ENCODE measurements around the gene DYNLT2.

DYNLT2 gene

DNA sequence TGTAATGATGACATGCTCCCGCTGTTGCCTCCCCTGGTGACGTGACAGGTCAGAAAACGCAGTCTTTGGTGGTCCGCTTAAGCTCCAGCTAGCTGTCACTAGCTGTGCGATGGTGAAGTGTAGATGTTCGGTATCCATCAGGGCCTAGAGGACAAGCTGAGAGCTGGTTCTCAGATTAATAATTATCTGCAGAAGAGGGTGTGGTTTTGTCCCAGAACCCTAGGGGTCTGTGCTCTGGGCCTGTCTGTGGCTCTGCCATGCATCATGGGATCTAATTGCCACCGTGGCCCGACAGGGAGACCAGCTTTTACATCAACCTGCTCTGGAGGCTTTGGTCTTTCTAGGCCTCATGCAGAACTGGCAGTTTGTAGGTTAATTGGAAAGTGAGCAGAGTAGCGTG, 34.2 kb upstream of the DYNLT2 start:
- Histone ChIP-seq H3K27me3 (ENCODE audit: control insufficient read depth in 3 of 3, insufficient read depth in 3 of 3, low read depth in 1 of 3, low read length in 3 of 3) (no peaks in the 10 kb centered on the region), H3K23ac (ENCODE audit: low read depth, low read length, poor library complexity) (no peak overlapping the region), H3K9ac (ENCODE audit: low read depth, low read length, poor library complexity) (no peak overlapping the region), H4K8ac (ENCODE audit: low read depth, low read length) (no peak overlapping the region), H2BK120ac (ENCODE audit: low read depth, low read length) (no peak overlapping the region), H4K91ac (ENCODE audit: low read depth, low read length, poor library complexity) (no peak overlapping the region), H3K14ac (ENCODE audit: low read length) (no peak overlapping the region), H2BK5ac (ENCODE audit: low read length) (no peak overlapping the region), H2BK15ac (ENCODE audit: low read length) (no peak overlapping the region), H3K4ac (ENCODE audit: low read length) (no peak overlapping the region), H3K4me2 (ENCODE audit: insufficient read depth, low read length, poor library complexity, severe bottlenecking) (no peak overlapping the region), H3K4me1 (ENCODE audit: control insufficient read depth in 2 of 2, insufficient read depth in 1 of 2, low read depth in 1 of 2, low read length in 2 of 2) (peaks cover 0 to 2% of the 10 kb centered on the region in 2 donors), H2AFZ (ENCODE audit: low read length) (no peak overlapping the region), H3K27ac (replicated peaks; ENCODE audit: low read length) (no peak overlapping the region), H3K9me3 (replicated peaks in 1 of 2; ENCODE audit: control insufficient read depth in 2 of 2, insufficient read depth in 1 of 2, low read depth in 1 of 2, low read length in 2 of 2) (peaks cover 0 to 4% of the 10 kb centered on the region in 2 donors), H2AK5ac (ENCODE audit: low read depth, low read length) (no peak overlapping the region), H2BK12ac (ENCODE audit: low read length) (no peak overlapping the region), H3K79me1 (ENCODE audit: low read depth, low read length) (no peaks in the 10 kb centered on the region), H3K4me3 (ENCODE audit: low read length in 2 of 2) (no peak overlapping the region), H3K36me3 (replicated peaks in 1 of 2; ENCODE audit: control insufficient read depth in 2 of 2, insufficient read depth in 2 of 2, low read length in 2 of 2) (peaks cover 0 to 14% of the 10 kb centered on the region in 2 donors), H3K18ac (ENCODE audit: low read length) (no peak overlapping the region)
- no CpG with 5 or more reads among the region's 9 CpGs for WGBS, 2 donors (ENCODE audit: extremely low coverage in 2 of 2, insufficient read length in 2 of 2, insufficient replicate concordance in 1 of 2)
- DNase-seq (ENCODE audit: low spot score) = no peak

DNA sequence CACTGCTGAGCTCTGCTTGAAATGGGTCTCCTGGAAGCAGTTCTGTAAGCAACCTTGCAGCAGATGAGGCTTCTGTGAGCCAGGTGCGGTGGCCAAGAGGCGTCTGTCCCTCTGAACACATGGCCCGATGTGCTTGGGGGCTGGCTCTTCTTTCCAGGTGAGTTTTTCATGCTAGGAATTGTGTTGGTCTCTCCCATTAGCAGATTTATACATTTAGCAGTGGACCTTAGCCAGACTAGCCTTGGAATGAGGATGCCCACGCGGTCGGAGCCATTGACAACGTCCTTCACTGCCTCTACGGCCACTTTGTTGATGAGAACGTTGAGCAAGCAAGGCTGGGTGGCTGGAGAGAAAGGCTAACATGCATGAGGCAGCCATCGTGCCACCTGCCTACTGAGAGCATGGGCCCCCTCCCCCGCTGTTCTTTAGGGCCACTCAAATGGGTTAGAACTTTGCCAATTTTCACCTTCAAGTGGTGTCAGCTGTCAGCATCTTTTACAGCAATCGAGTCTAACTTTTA, 33.5 kb upstream of the DYNLT2 start:
- no peak overlapping the region for H3K18ac ChIP-seq (ENCODE audit: low read length)
- H3K79me1 ChIP-seq (ENCODE audit: low read depth, low read length) = no peaks in the 10 kb centered on the region
- peaks cover 0 to 2% of the 10 kb centered on the region in 2 donors for H3K4me1 ChIP-seq (ENCODE audit: control insufficient read depth in 2 of 2, insufficient read depth in 1 of 2, low read depth in 1 of 2, low read length in 2 of 2)
- no peak for DNase-seq (ENCODE audit: low spot score)
- no peaks in the 10 kb centered on the region for H3K27me3 ChIP-seq (ENCODE audit: control insufficient read depth in 3 of 3, insufficient read depth in 3 of 3, low read depth in 1 of 3, low read length in 3 of 3)
- H3K23ac ChIP-seq (ENCODE audit: low read depth, low read length, poor library complexity) = no peak overlapping the region
- H3K36me3 ChIP-seq (replicated peaks in 1 of 2; ENCODE audit: control insufficient read depth in 2 of 2, insufficient read depth in 2 of 2, low read length in 2 of 2) = peaks cover 2 to 21% of the 10 kb centered on the region in 2 donors
- no peak overlapping the region for H4K91ac ChIP-seq (ENCODE audit: low read depth, low read length, poor library complexity)
- no peak overlapping the region for H3K4me3 ChIP-seq (ENCODE audit: low read length in 2 of 2)
- no peak overlapping the region for H3K27ac ChIP-seq (replicated peaks; ENCODE audit: low read length)
- no peak overlapping the region for H2AK5ac ChIP-seq (ENCODE audit: low read depth, low read length)
- H2BK15ac ChIP-seq (ENCODE audit: low read length) = no peak overlapping the region
- H2BK12ac ChIP-seq (ENCODE audit: low read length) = no peak overlapping the region
- no peak overlapping the region for H2AFZ ChIP-seq (ENCODE audit: low read length)
- no CpG with 5 or more reads among the region's 12 CpGs for WGBS, 2 donors (ENCODE audit: extremely low coverage in 2 of 2, insufficient read length in 2 of 2, insufficient replicate concordance in 1 of 2)
- no peak overlapping the region for H2BK5ac ChIP-seq (ENCODE audit: low read length)
- H3K14ac ChIP-seq (ENCODE audit: low read length) = no peak overlapping the region
- no peak overlapping the region for H3K9ac ChIP-seq (ENCODE audit: low read depth, low read length, poor library complexity)
- no peak overlapping the region for H2BK120ac ChIP-seq (ENCODE audit: low read depth, low read length)
- no peak overlapping the region for H4K8ac ChIP-seq (ENCODE audit: low read depth, low read length)
- H3K9me3 ChIP-seq (replicated peaks in 1 of 2; ENCODE audit: control insufficient read depth in 2 of 2, insufficient read depth in 1 of 2, low read depth in 1 of 2, low read length in 2 of 2) = peaks cover 0 to 4% of the 10 kb centered on the region in 2 donors
- H3K4me2 ChIP-seq (ENCODE audit: insufficient read depth, low read length, poor library complexity, severe bottlenecking) = no peak overlapping the region
- no peak overlapping the region for H3K4ac ChIP-seq (ENCODE audit: low read length)

DNA sequence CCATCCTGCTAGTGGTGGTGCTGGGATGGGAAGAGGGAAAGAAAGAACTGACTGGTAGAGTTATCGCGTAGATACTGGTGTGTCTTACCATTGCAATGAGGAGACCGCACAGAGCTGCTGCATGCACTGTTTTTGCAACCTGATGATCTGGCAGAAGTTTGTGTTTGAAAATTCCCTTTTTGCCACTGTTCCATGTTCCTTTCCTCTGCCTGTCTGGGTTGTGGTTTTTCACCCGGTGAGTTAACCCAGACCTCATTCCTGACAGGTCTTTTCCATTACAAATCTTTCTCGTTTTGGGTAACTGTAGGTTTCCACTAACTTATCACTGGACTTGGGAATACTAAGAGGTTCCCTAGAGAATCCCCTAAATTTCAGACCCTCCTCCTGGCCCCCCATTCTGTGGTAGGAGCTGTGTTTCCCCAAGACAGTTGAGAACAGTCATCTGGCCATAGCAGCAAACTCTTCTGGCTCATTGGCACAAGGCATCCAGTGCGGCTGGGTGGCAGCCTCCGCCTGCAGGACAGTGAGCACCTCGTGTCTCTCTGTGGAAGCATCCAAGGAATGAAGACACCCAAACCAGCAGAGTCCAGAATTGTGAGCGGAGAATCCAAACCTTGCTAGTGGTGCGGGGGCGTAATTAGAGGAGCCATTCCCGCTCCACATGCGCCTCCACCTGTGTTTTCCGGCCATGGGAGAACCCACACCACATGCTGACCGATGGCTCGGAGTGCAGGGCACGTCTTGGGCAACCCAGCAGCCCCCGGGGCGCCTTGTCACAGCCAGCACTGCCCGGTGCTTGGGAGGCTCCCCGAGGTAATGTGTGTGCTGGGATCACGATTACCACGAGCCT, 32.8 kb upstream of the DYNLT2 start:
- Histone ChIP-seq H3K27me3 (ENCODE audit: control insufficient read depth in 3 of 3, insufficient read depth in 3 of 3, low read depth in 1 of 3, low read length in 3 of 3) (no peaks in the 10 kb centered on the region), H3K4me3 (ENCODE audit: low read length in 2 of 2) (no peak overlapping the region), H2AFZ (ENCODE audit: low read length) (no peak overlapping the region), H2AK5ac (ENCODE audit: low read depth, low read length) (no peak overlapping the region), H3K18ac (ENCODE audit: low read length) (no peak overlapping the region), H3K4ac (ENCODE audit: low read length) (no peak overlapping the region), H3K27ac (replicated peaks; ENCODE audit: low read length) (no peak overlapping the region), H4K8ac (ENCODE audit: low read depth, low read length) (no peak overlapping the region), H3K36me3 (replicated peaks in 1 of 2; ENCODE audit: control insufficient read depth in 2 of 2, insufficient read depth in 2 of 2, low read length in 2 of 2) (peaks cover 2 to 27% of the 10 kb centered on the region in 2 donors), H3K4me1 (ENCODE audit: control insufficient read depth in 2 of 2, insufficient read depth in 1 of 2, low read depth in 1 of 2, low read length in 2 of 2) (no peaks in the 10 kb centered on the region), H3K9me3 (replicated peaks in 1 of 2; ENCODE audit: control insufficient read depth in 2 of 2, insufficient read depth in 1 of 2, low read depth in 1 of 2, low read length in 2 of 2) (peaks cover 0 to 4% of the 10 kb centered on the region in 2 donors), H3K23ac (ENCODE audit: low read depth, low read length, poor library complexity) (no peak overlapping the region), H2BK5ac (ENCODE audit: low read length) (no peak overlapping the region), H2BK15ac (ENCODE audit: low read length) (no peak overlapping the region), H3K79me1 (ENCODE audit: low read depth, low read length) (no peaks in the 10 kb centered on the region), H4K91ac (ENCODE audit: low read depth, low read length, poor library complexity) (no peak overlapping the region), H3K4me2 (ENCODE audit: insufficient read depth, low read length, poor library complexity, severe bottlenecking) (no peak overlapping the region), H3K14ac (ENCODE audit: low read length) (no peak overlapping the region), H3K9ac (ENCODE audit: low read depth, low read length, poor library complexity) (no peak overlapping the region), H2BK12ac (ENCODE audit: low read length) (no peak overlapping the region), H2BK120ac (ENCODE audit: low read depth, low read length) (no peak overlapping the region)
- DNase-seq (ENCODE audit: low spot score) = no peak
- WGBS, 2 donors (ENCODE audit: extremely low coverage in 2 of 2, insufficient read length in 2 of 2, insufficient replicate concordance in 1 of 2) = no CpG with 5 or more reads among the region's 23 CpGs

DNA sequence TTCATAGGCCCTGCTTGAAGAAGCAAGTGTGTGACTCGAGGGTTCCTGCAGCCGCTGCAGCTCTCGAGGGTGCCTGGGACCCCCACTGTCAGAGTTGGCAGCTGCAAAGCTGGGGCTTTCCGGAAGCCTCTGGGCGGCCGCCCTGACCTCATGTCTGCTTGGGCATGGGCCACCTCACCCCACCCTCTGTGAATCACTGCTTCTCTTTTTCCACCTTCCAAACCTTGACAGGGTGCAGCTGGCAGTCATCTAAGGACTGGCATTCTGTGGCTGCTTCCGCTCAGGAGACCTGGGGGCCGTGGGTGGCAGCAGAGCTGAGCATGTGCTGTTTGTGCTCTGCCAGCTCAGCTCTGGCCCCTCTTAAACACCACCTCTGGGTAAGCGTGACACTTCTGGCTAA, 32.0 kb upstream of the DYNLT2 start:
- Histone ChIP-seq H4K8ac (ENCODE audit: low read depth, low read length) (no peak overlapping the region), H3K79me1 (ENCODE audit: low read depth, low read length) (no peaks in the 10 kb centered on the region), H3K4me3 (ENCODE audit: low read length in 2 of 2) (no peak overlapping the region), H3K9ac (ENCODE audit: low read depth, low read length, poor library complexity) (no peak overlapping the region), H2BK12ac (ENCODE audit: low read length) (no peak overlapping the region), H2AFZ (ENCODE audit: low read length) (no peak overlapping the region), H2BK15ac (ENCODE audit: low read length) (no peak overlapping the region), H3K27me3 (ENCODE audit: control insufficient read depth in 3 of 3, insufficient read depth in 3 of 3, low read depth in 1 of 3, low read length in 3 of 3) (no peaks in the 10 kb centered on the region), H3K9me3 (replicated peaks in 1 of 2; ENCODE audit: control insufficient read depth in 2 of 2, insufficient read depth in 1 of 2, low read depth in 1 of 2, low read length in 2 of 2) (peaks cover 0 to 4% of the 10 kb centered on the region in 2 donors), H3K18ac (ENCODE audit: low read length) (no peak overlapping the region), H3K23ac (ENCODE audit: low read depth, low read length, poor library complexity) (no peak overlapping the region), H3K4me2 (ENCODE audit: insufficient read depth, low read length, poor library complexity, severe bottlenecking) (no peak overlapping the region), H3K4ac (ENCODE audit: low read length) (no peak overlapping the region), H3K27ac (replicated peaks; ENCODE audit: low read length) (no peak overlapping the region), H3K36me3 (replicated peaks in 1 of 2; ENCODE audit: control insufficient read depth in 2 of 2, insufficient read depth in 2 of 2, low read length in 2 of 2) (peaks cover 2 to 29% of the 10 kb centered on the region in 2 donors), H2BK120ac (ENCODE audit: low read depth, low read length) (no peak overlapping the region), H3K4me1 (ENCODE audit: control insufficient read depth in 2 of 2, insufficient read depth in 1 of 2, low read depth in 1 of 2, low read length in 2 of 2) (no peaks in the 10 kb centered on the region), H3K14ac (ENCODE audit: low read length) (no peak overlapping the region), H2BK5ac (ENCODE audit: low read length) (no peak overlapping the region), H2AK5ac (ENCODE audit: low read depth, low read length) (no peak overlapping the region), H4K91ac (ENCODE audit: low read depth, low read length, poor library complexity) (no peak overlapping the region)
- DNase-seq (ENCODE audit: low spot score) = no peak
- WGBS, 2 donors (ENCODE audit: extremely low coverage in 2 of 2, insufficient read length in 2 of 2, insufficient replicate concordance in 1 of 2) = no CpG with 5 or more reads among the region's 9 CpGs

Measured in neuronal stem cell (in vitro differentiated cells).